Epithelial cell of proximal tubule (primary cell): ENCODE data around the gene KRT3. TPM values are rescaled to one million over a fixed set of nuclear protein-coding genes. Genes with fewer than 3 reads are reported as not detected.
"Not testable (repeated sequence)": the region's sequence is repeated elsewhere in the genome, so short reads cannot be mapped to it uniquely, and the experiment has no call there.

Source experiments
- DNase-seq: peaks from one replicate; pipeline ENCODE4 v3.0.0-alpha.2; 2011; ENCODE audit warnings: low read depth
- H3K4me3 ChIP-seq: 2 replicates; pipeline ENCODE4 v1.5.1; 2011; ENCODE audit warnings: low read depth, mild to moderate bottlenecking, low read length
- total RNA-seq: library from RNA; depleted of rRNA; stranded (reverse); fragments of >200 nt; gene quantifications from 2 replicates; pipeline ENCODE4 v1.2.3, GENCODE V29; 2015
- TF ChIP-seq, protein P1 (sequence below): conservative IDR thresholded peaks from 2 replicates; pipeline ENCODE4 v1.5.1; 2012; ENCODE audit warnings: low read depth, mild to moderate bottlenecking, low read length

KRT3 gene
- total RNA-seq, 1 donor from 2014 or later: 0.06 TPM

DNA sequence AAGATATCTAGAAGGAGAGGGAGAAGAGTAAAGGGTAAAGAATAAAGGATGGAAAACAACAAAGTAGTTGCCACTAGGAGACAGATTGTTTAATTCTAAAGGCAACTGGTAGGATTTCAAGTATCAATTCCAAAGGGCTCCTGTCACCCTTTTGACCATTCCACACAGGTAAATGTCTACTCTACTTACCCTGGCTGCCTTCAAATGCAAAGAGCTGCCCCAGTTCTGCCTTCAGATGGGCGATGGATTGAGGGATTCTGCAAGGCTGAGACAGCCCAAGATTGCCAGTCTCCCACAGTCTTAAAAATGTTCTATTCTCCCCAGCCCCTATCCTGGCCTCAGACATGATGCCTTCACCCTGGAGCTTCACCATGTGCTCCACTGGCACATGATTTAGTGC lies 30.2 kb downstream of the KRT3 start:
- no peak overlapping the region for H3K4me3 ChIP-seq
- TF ChIP-seq, protein P1, sequence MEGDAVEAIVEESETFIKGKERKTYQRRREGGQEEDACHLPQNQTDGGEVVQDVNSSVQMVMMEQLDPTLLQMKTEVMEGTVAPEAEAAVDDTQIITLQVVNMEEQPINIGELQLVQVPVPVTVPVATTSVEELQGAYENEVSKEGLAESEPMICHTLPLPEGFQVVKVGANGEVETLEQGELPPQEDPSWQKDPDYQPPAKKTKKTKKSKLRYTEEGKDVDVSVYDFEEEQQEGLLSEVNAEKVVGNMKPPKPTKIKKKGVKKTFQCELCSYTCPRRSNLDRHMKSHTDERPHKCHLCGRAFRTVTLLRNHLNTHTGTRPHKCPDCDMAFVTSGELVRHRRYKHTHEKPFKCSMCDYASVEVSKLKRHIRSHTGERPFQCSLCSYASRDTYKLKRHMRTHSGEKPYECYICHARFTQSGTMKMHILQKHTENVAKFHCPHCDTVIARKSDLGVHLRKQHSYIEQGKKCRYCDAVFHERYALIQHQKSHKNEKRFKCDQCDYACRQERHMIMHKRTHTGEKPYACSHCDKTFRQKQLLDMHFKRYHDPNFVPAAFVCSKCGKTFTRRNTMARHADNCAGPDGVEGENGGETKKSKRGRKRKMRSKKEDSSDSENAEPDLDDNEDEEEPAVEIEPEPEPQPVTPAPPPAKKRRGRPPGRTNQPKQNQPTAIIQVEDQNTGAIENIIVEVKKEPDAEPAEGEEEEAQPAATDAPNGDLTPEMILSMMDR: no peak
- no peak for DNase-seq

DNA sequence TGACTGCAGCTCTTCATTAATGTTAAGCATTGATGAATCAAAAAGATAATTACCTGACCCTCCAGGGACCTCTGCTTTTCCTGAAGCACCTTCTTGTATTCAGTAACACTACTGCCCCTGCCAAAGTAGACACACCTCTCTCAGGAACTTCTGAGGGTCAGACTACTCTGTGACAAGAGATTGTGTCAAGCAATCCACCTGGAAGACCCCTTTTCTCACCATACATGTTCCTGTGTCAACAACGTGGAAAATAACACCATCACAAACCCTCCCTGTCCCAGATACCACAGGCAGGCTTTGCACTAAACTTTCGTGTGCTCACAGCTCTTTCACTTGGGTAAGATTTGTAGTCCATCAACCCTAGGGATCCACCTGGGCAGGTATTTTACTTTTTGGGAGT lies 31.9 kb downstream of the KRT3 start:
- DNase-seq: no peak
- H3K4me3 ChIP-seq: no peak overlapping the region
- TF ChIP-seq, protein P1: no peak

DNA sequence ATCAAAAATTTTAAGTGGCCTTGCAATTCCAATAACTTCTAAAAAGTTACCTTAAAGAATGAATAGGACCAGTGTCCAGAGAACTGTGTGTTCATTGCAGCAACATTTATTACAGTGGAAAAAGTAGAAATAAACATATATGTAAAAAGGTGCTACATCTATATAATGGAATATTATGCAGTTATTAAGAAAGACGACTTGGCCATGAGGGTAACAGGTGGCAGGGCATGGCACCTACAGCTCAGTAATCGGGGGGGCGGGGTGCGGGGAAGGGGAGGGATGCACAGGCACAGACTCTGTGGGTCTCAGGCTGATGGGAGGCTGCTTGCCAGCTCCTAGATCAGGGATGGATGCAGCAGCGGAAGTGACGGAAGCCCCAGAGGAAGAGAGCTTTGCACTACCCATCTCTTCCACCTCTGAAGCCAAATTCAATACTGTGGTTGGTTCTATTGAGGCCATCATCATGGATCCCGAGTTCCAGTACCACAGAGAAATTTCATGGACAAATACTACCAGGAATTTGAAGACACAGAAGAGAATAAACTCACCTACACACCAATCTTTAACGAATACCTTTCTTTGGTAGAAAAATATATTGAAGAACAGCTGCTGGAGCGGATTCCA lies 32.8 kb downstream of the KRT3 start:
- H3K4me3 ChIP-seq: no peak overlapping the region
- no peak for DNase-seq
- TF ChIP-seq, protein P1: no peak

DNA sequence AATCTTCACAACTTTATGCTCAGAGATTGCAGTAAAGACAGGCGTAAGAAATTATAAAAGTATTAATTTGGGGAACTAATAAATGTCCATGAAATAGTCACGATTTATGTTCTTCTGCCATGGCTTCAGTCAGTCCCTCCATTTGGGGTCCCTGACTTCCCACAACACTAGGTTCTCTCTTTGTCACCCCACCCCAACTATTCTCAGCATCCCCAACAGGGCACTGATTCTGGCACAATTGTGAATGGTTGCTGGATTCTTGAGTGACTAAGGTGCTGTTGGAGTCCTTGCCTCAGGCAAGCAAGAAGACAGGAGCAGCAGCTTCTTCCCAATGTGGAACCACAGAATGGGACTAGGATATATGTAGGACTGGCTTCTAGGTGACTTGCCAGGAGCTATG lies 34.1 kb downstream of the KRT3 start:
- no peak overlapping the region for H3K4me3 ChIP-seq
- TF ChIP-seq, protein P1: no peak
- no peak for DNase-seq

DNA sequence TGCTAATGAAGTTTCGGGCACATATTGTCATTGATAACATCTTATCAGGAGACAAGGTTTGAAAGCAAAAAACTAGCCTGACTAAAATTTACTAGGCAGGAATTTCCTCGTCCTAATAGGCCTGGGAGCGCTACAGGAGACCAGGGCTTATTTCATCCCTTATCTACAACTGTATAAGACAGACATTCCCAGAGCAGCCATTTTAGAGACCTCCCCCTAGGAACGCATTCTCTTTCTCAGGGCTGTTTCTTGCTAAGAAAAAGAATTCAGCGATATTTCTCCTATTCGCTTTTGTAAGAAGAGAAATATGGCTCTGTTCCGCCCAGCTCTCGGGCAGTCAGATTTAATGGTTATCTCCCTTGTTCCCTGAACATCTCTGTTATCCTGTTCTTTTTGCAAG lies 34.7 kb downstream of the KRT3 start:
- DNase-seq: not testable (repeated sequence)

DNA sequence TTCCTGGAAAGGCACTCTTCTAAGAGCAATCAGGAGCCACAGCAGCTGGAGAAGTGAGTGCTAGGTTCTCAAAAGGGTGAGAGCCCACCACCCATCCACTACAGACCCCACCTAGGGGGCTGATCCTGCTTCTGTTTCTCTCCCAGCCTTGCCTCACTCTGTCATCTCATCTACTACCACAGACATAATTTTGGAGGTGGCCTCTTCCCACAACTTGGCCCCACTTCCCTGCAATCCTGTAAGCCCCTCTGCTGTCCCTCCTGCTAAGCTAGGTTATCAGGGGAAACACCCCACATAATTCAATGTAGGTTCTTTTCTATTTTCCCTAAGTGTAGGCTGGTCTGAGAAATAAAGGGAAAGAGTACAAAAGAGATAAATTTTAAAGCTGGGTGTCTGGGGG lies 35.3 kb downstream of the KRT3 start:
- TF ChIP-seq, protein P1: no peak
- DNase-seq: no peak
- no peak overlapping the region for H3K4me3 ChIP-seq

More for the DNA sequence above, 34.7 kb downstream of the KRT3 start:
- H3K4me3 ChIP-seq: not testable (repeated sequence)

DNA sequence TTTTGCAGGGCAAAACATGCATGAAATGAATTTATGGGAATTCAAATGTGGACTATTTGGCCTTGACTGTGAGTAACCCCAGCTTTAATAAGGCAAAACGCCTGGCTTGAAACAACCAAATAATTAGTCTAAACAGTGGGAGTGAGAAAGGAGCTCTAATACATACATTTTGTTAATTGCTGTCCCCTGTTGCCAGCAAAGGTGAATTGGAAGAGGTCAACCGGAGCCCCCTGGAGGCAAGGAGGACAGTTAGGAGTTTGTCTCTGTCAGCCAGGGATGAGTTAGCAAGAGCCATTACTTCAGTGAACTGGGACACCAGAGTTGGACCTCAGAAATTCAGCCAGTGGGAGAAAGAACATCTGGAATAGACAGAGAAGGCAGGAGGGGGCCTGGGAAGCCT lies 36.2 kb downstream of the KRT3 start:
- TF ChIP-seq, protein P1: no peak
- DNase-seq: no peak
- no peak overlapping the region for H3K4me3 ChIP-seq
